Brain microvascular endothelial cell (primary cell): Measurements from ENCODE around the gene ARPP21.

Source experiments
- DNase-seq: peaks from one replicate; pipeline ENCODE4 v3.0.0-alpha.2; 2020
- H3K27ac ChIP-seq: fragments of 250-450 bp; sonication (Bioruptor Pico); 2 replicates; pipeline ENCODE4 v1.5.1; 2020; ENCODE audit warnings: mild to moderate bottlenecking, moderate library complexity
- H3K27me3 ChIP-seq: fragments of 250-450 bp; sonication (Bioruptor Pico); replicated peaks from 2 replicates; pipeline ENCODE4 v1.5.1; 2020; ENCODE audit warnings: mild to moderate bottlenecking
- H3K36me3 ChIP-seq: fragments of 250-450 bp; sonication (Bioruptor Pico); replicated peaks from 2 replicates; pipeline ENCODE4 v1.5.1; 2020; ENCODE audit warnings: mild to moderate bottlenecking
- H3K4me3 ChIP-seq: 2 replicates; pipeline ENCODE4 v1.5.1; 2011; ENCODE audit warnings: low read depth, mild to moderate bottlenecking, control low read depth, low read length, moderate library complexity
- in situ Hi-C: cut with HindIII; loops from 2 replicates; pipeline ENCODE4 v1.10.0; 2017; ENCODE audit warnings: low sequenced_read_pairs, low pct_ligation_motif_present
- TF ChIP-seq, protein P1 (sequence below): IDR thresholded peaks from 2 replicates; pipeline ENCODE4 v1.5.1; 2011; ENCODE audit warnings: low read depth, mild to moderate bottlenecking, moderate library complexity, low read length, control low read depth, inconsistent platforms; ENCODE audit errors: missing control alignments

ARPP21 gene

GRCh38 chr3:35772381-35773015, 133.2 kb downstream of the ARPP21 start:
- TF ChIP-seq, protein P1, sequence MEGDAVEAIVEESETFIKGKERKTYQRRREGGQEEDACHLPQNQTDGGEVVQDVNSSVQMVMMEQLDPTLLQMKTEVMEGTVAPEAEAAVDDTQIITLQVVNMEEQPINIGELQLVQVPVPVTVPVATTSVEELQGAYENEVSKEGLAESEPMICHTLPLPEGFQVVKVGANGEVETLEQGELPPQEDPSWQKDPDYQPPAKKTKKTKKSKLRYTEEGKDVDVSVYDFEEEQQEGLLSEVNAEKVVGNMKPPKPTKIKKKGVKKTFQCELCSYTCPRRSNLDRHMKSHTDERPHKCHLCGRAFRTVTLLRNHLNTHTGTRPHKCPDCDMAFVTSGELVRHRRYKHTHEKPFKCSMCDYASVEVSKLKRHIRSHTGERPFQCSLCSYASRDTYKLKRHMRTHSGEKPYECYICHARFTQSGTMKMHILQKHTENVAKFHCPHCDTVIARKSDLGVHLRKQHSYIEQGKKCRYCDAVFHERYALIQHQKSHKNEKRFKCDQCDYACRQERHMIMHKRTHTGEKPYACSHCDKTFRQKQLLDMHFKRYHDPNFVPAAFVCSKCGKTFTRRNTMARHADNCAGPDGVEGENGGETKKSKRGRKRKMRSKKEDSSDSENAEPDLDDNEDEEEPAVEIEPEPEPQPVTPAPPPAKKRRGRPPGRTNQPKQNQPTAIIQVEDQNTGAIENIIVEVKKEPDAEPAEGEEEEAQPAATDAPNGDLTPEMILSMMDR: no peak
- DNase-seq: no peak
- Histone ChIP-seq H3K36me3 (no peaks in the 10 kb centered on the region), H3K27ac (no peak overlapping the region), H3K27me3 (no peaks in the 10 kb centered on the region), H3K4me3 (no peak overlapping the region)
- in situ Hi-C loops: no loop called here

DNA sequence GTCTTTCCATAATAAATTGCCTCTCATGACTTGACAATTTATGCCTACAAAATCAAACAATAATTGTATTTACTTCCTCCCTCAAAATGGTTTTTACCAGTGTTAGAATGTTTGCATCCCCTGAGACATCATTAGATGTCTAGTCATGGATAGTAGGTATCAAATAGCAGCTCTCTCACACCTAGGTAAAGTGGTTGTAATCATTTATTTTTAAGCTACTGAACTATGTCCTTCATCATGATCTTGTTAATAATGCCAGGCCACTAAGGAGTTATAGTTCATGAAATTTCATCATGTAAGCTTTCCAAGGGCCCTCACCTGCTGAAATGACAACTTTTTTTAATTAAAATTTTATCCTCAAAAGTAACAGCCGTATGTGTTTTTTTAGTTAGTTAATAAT, 134.1 kb downstream of the ARPP21 start:
- TF ChIP-seq, protein P1: no peak
- in situ Hi-C loops: no loop called here

DNA sequence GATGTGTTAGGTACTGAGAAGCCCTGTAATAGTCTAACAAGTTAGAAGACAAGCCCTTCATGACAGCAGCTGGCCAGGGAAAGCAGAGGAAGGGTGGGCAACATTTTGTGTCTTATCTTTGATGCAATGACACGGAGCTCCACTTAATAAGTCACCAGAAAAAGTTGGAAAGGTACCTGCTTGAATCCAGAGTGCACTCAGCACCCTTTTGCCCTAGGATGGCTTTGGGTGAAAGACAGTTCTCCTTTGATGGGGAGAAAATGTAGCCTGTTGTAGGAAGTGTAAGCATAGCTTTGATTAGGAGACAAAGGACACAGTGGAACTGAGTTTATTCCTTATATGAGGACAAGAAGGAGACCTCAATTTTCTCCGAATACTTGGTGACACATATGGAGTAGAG, 137.0 kb downstream of the ARPP21 start:
- TF ChIP-seq, protein P1: no peak
- Histone ChIP-seq H3K27ac (no peak overlapping the region), H3K36me3 (no peaks in the 10 kb centered on the region), H3K4me3 (no peak overlapping the region), H3K27me3 (no peaks in the 10 kb centered on the region)
- in situ Hi-C loops: no loop called here
- DNase-seq: no peak

More for the DNA sequence above, 134.1 kb downstream of the ARPP21 start:
- Histone ChIP-seq H3K27me3 (no peaks in the 10 kb centered on the region), H3K36me3 (no peaks in the 10 kb centered on the region), H3K4me3 (no peak overlapping the region), H3K27ac (no peak overlapping the region)
- no peak for DNase-seq

- Histone ChIP-seq H3K27ac (no peak overlapping the region), H3K36me3 (no peaks in the 10 kb centered on the region), H3K4me3 (no peak overlapping the region), H3K27me3 (no peaks in the 10 kb centered on the region)
- no peak for DNase-seq
- TF ChIP-seq, protein P1: no peak
- in situ Hi-C loops: no loop called here
Observed at GRCh38 chr3:35777065-35777464, 137.7 kb downstream of the ARPP21 start.

- Histone ChIP-seq H3K4me3 (no peak overlapping the region), H3K36me3 (no peaks in the 10 kb centered on the region), H3K27ac (no peak overlapping the region), H3K27me3 (no peaks in the 10 kb centered on the region)
- in situ Hi-C loops: no loop called here
- DNase-seq: no peak
- TF ChIP-seq, protein P1: no peak
Observed at GRCh38 chr3:35777563-35778554, 138.5 kb downstream of the ARPP21 start.
